Neuron (in vitro differentiated cells): ENCODE data around the gene NOX4.
"Not testable (repeated sequence)": the region's sequence is repeated elsewhere in the genome, so short reads cannot be mapped to it uniquely, and the experiment has no call there.

Experiments
- H2AFZ ChIP-seq: one replicate; pipeline ENCODE4 v1.6.1; 2013; ENCODE audit warnings: low read depth, mild to moderate bottlenecking, inconsistent platforms, low read length, moderate library complexity
- H3K27me3 ChIP-seq: one replicate; pipeline ENCODE4 v1.6.1; 2013; ENCODE audit warnings: low read length; ENCODE audit not compliant: insufficient read depth
- H3K36me3 ChIP-seq: one replicate; pipeline ENCODE4 v1.6.1; 2013; ENCODE audit warnings: low read length; ENCODE audit not compliant: insufficient read depth
- H3K4me1 ChIP-seq: one replicate; pipeline ENCODE4 v1.6.1; 2013; ENCODE audit warnings: low read length; ENCODE audit not compliant: insufficient read depth
- H3K4me3 ChIP-seq: 2 replicates; pipeline ENCODE4 v1.5.1; 2013; ENCODE audit warnings: mild to moderate bottlenecking, low read length, moderate library complexity
- H3K9me3 ChIP-seq: one replicate; pipeline ENCODE4 v1.6.1; 2013; ENCODE audit warnings: low read length

Gene NOX4

GRCh38 chr11:89408441-89408840, 82.7 kb downstream of the NOX4 start:
- H3K9me3 ChIP-seq, H3K27me3 ChIP-seq, H3K36me3 ChIP-seq, H3K4me3 ChIP-seq, H2AFZ ChIP-seq, H3K4me1 ChIP-seq: not testable (repeated sequence)

- Histone ChIP-seq H3K4me3 (no peak overlapping the region), H3K9me3 (no peaks in the 10 kb centered on the region), H2AFZ (no peak overlapping the region), H3K27me3 (no peaks in the 10 kb centered on the region), H3K4me1 (no peaks in the 10 kb centered on the region), H3K36me3 (no peaks in the 10 kb centered on the region)
Measured at GRCh38 chr11:89405629-89406028, 85.5 kb downstream of the NOX4 start.

- H3K36me3 ChIP-seq, H3K27me3 ChIP-seq, H3K4me3 ChIP-seq, H3K9me3 ChIP-seq, H3K4me1 ChIP-seq, H2AFZ ChIP-seq: not testable (repeated sequence)
Measured at GRCh38 chr11:89391654-89392053, 99.5 kb downstream of the NOX4 start.

GRCh38 chr11:89387501-89387900, 103.7 kb downstream of the NOX4 start:
- H3K36me3 ChIP-seq, H3K9me3 ChIP-seq, H3K4me1 ChIP-seq, H3K4me3 ChIP-seq, H2AFZ ChIP-seq, H3K27me3 ChIP-seq: not testable (repeated sequence)

GRCh38 chr11:89382986-89383385, 108.2 kb downstream of the NOX4 start:
- H3K36me3 ChIP-seq, H2AFZ ChIP-seq, H3K27me3 ChIP-seq, H3K4me1 ChIP-seq, H3K9me3 ChIP-seq, H3K4me3 ChIP-seq: not testable (repeated sequence)

- H3K36me3 ChIP-seq: no peaks in the 10 kb centered on the region
- no peaks in the 10 kb centered on the region for H3K4me1 ChIP-seq
- H3K9me3 ChIP-seq: no peaks in the 10 kb centered on the region
- no peaks in the 10 kb centered on the region for H3K27me3 ChIP-seq
- no peak overlapping the region for H3K4me3 ChIP-seq
- no peak overlapping the region for H2AFZ ChIP-seq
Measured at GRCh38 chr11:89381094-89381493, 110.1 kb downstream of the NOX4 start.

GRCh38 chr11:89379976-89380771, 111.0 kb downstream of the NOX4 start:
- not testable (repeated sequence) for H3K9me3 ChIP-seq, H3K27me3 ChIP-seq, H3K4me1 ChIP-seq, H3K4me3 ChIP-seq, H3K36me3 ChIP-seq, H2AFZ ChIP-seq

GRCh38 chr11:89378986-89379385, 112.2 kb downstream of the NOX4 start:
- H3K4me1 ChIP-seq, H3K9me3 ChIP-seq, H3K36me3 ChIP-seq, H3K4me3 ChIP-seq, H2AFZ ChIP-seq, H3K27me3 ChIP-seq: not testable (repeated sequence)

- H3K4me1 ChIP-seq, H3K27me3 ChIP-seq, H2AFZ ChIP-seq, H3K36me3 ChIP-seq, H3K4me3 ChIP-seq, H3K9me3 ChIP-seq: not testable (repeated sequence)
Measured at GRCh38 chr11:89369356-89369755, 121.8 kb downstream of the NOX4 start.

GRCh38 chr11:89364856-89365255, 126.3 kb downstream of the NOX4 start:
- not testable (repeated sequence) for H3K9me3 ChIP-seq, H3K36me3 ChIP-seq, H3K4me1 ChIP-seq, H3K4me3 ChIP-seq, H3K27me3 ChIP-seq, H2AFZ ChIP-seq

GRCh38 chr11:89361734-89362133, 129.4 kb downstream of the NOX4 start:
- Histone ChIP-seq H2AFZ (no peak overlapping the region), H3K27me3 (no peaks in the 10 kb centered on the region), H3K4me1 (peaks cover 7% of the 10 kb centered on the region), H3K4me3 (no peak overlapping the region), H3K36me3 (no peaks in the 10 kb centered on the region), H3K9me3 (no peaks in the 10 kb centered on the region)

- H3K4me3 ChIP-seq, H2AFZ ChIP-seq, H3K36me3 ChIP-seq, H3K4me1 ChIP-seq, H3K9me3 ChIP-seq, H3K27me3 ChIP-seq: not testable (repeated sequence)
Measured at GRCh38 chr11:89359208-89359607, 132.0 kb downstream of the NOX4 start.

GRCh38 chr11:89358761-89359160, 132.4 kb downstream of the NOX4 start:
- Histone ChIP-seq H2AFZ (no peak overlapping the region), H3K36me3 (peaks cover 2% of the 10 kb centered on the region)

GRCh38 chr11:89355646-89356045, 135.5 kb downstream of the NOX4 start:
- H3K36me3 ChIP-seq: peaks cover 2% of the 10 kb centered on the region
- no peak overlapping the region for H2AFZ ChIP-seq
- no peaks in the 10 kb centered on the region for H3K27me3 ChIP-seq
- no peak overlapping the region for H3K4me3 ChIP-seq
- H3K4me1 ChIP-seq: peaks cover 2% of the 10 kb centered on the region
- no peaks in the 10 kb centered on the region for H3K9me3 ChIP-seq

More at GRCh38 chr11:89358761-89359160, 132.4 kb downstream of the NOX4 start:
- Histone ChIP-seq H3K27me3 (no peaks in the 10 kb centered on the region), H3K9me3 (no peaks in the 10 kb centered on the region), H3K4me1 (peaks cover 2% of the 10 kb centered on the region), H3K4me3 (no peak overlapping the region)
